ENCODE results near the gene RFNG.

RFNG gene

DNA sequence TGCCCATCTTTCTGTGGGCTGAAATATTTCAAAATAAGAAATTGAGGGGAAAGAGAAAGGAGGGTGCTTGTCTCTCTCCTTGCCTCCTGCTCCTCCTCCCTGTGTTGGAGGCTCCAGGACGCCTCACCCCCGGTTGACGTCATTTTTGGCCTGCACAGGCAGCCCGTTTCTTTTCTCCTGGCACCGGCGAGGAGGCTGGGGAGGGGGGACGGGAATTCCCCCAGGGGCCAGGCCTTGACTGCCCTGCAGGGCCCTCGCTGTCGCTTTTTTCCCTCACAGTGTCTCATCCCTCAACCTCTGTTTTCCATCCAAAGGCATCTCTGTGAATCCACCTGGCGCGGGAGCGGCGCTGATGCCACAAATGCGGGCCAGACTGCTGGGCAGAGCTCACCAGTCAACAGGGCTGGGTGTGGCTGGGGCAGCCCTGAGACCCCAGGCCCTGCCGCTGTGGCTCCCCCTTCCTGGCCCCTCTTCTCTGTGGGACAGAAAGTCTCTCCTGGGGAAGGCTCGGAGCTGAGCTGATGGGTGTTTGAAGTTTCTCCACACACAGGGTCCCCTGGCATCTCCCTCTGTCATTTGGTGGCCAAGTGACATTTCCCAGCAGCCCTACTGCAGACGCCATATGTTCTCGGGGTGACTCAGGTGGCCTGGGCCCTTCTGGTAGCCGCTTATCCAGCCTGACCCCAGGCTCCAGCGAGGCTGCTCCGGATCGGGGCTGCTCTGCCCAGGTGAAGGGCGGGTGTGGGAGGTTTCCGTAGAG is 45.0 kb downstream of the RFNG start:
- TF ChIP-seq, protein P1, sequence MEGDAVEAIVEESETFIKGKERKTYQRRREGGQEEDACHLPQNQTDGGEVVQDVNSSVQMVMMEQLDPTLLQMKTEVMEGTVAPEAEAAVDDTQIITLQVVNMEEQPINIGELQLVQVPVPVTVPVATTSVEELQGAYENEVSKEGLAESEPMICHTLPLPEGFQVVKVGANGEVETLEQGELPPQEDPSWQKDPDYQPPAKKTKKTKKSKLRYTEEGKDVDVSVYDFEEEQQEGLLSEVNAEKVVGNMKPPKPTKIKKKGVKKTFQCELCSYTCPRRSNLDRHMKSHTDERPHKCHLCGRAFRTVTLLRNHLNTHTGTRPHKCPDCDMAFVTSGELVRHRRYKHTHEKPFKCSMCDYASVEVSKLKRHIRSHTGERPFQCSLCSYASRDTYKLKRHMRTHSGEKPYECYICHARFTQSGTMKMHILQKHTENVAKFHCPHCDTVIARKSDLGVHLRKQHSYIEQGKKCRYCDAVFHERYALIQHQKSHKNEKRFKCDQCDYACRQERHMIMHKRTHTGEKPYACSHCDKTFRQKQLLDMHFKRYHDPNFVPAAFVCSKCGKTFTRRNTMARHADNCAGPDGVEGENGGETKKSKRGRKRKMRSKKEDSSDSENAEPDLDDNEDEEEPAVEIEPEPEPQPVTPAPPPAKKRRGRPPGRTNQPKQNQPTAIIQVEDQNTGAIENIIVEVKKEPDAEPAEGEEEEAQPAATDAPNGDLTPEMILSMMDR (IDR thresholded peaks at IDR 0.05; ENCODE audit: borderline replicate concordance, control extremely low read depth, extremely low read depth, insufficient read depth, missing control alignments) = no peak
- DNase-seq (ENCODE audit: low spot score) = no peak
- in situ Hi-C loops (cut with MboI; ENCODE audit: low sequenced_read_pairs, unreplicated experiment) = no loop called here

DNA sequence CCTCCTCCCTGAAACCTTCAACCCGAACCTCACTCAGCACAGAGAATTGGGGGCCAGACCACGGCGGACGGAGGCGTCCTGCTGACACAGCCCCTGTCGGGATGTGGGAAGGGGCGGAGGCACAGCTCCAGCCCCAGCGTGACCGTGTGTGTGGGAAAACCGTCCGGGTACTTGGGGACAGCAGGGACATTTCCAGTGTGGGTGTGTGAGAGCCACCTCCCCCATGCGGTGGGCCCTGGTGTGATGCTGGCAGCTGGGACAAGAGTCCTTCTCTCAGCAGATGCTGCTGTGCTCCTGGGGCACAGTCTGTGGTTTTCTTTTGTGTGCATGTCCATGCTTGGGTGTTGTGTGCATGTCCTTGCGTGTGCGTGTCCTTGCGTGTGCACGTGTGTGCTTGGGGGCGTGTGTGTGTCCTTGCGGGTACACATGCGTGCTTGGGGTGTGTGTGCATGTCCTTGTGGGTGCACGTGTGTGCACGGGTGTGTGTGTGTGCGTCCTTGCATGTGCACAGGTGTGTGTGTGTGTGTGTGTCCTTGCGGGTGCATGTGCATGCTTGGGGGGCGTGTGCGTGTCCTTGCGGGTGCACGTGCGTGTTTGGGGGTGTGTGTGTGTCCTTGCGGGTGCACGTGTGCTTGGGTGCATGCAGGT is 45.8 kb downstream of the RFNG start:
- in situ Hi-C loops (cut with MboI; ENCODE audit: low sequenced_read_pairs, unreplicated experiment) = no loop called here
- TF ChIP-seq, protein P1 (IDR thresholded peaks at IDR 0.05; ENCODE audit: borderline replicate concordance, control extremely low read depth, extremely low read depth, insufficient read depth, missing control alignments) = no peak
- no peak for DNase-seq (ENCODE audit: low spot score)

DNA sequence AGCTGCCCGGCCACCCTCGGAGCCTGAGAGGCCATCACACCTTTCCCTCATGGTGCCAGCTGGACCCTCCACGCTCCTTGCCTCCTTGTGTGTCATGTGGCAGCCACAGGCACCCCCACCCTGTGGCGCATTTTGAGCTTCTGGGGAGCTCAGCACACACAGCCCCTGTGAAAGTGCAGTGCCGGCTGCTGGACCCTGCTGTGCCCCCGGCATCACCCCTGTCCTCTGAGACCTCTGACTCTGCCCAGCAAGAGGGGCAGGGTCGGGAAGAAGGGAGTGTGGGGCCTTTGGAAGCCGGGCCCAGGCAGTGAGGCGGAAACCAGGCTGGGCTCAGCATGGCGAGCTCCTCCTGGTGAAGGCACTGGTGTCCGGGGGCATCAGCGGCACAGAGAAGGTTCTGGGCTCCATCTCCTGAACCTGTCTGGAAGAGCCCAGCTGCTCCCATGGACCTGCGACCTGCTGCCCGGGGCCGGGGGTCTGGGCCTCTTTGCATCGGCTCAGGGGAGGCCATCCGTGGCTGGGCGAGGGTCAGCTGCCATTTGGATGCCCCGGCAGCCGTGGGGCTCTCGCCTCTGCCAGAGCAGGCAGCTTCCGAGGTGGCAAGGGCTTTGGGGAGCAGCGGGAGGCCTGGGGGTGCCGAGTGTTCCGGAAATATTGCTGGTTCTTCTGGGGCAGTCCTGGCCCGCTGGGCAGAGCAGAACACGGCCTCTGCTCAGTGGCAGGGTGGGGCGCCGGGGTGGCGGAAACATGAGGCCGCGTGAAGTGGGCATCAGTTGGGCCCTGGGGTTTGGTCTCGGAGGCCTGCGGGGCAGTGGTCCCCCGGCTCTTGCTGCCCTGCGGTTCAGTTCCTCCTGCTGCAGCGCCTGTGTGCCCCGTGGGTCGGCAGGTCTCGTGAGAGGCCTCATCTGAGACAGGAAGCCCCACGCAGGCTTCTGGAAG is 46.8 kb downstream of the RFNG start:
- in situ Hi-C loops (cut with MboI; ENCODE audit: low sequenced_read_pairs, unreplicated experiment) = no loop called here
- DNase-seq (ENCODE audit: low spot score) = no peak
- TF ChIP-seq, protein P1 (IDR thresholded peaks at IDR 0.05; ENCODE audit: borderline replicate concordance, control extremely low read depth, extremely low read depth, insufficient read depth, missing control alignments) = no peak

DNA sequence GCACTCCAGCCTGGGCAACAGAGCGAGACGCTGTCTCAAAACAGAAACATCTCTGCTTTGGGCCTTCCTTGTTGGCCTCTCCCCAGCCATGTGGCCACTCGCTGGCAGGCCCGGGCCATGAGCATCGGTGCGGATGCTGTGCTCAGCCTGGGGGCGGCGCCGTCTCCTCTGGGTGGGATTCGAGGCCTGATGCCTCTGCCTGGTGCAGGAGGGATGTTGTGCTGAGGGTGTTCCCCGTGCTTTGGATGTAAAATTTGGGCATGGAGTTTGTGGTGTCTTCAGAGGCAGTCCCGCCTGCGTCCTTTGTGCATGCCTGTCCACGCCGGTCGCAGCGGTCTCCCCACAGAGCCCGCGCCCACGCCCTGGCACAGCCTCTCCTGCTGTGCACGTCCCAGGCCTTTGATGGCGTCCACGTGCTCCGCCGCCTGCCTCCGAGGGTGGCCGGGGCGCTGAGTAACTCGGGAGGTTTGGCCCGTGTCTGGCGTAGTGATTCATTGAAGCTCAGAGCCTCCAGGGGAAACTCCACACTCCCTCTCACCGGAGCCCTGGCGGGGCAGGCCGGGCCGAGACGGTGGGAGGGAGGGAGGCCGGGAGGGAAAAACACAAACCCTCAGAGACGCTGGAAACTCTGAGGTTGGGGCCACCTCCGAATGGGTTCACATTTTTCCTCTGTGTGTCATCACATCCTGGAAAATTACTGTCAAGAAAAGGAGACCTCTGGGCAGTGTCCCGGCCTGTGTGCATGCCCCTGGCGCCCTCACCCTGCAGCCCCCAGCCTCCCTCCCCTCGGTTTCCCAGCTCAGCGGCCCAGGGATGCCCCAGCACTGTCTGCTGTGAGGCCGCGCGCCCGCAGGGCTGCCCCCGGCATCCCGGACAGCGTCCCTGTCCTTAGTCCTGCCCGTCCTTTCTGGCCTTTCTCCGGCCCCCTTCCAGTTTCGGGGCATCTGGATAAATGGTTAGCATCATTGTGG is 47.9 kb downstream of the RFNG start:
- in situ Hi-C loops (cut with MboI; ENCODE audit: low sequenced_read_pairs, unreplicated experiment) = no loop called here
- DNase-seq (ENCODE audit: low spot score) = no peak
- TF ChIP-seq, protein P1 (IDR thresholded peaks at IDR 0.05; ENCODE audit: borderline replicate concordance, control extremely low read depth, extremely low read depth, insufficient read depth, missing control alignments) = no peak

DNA sequence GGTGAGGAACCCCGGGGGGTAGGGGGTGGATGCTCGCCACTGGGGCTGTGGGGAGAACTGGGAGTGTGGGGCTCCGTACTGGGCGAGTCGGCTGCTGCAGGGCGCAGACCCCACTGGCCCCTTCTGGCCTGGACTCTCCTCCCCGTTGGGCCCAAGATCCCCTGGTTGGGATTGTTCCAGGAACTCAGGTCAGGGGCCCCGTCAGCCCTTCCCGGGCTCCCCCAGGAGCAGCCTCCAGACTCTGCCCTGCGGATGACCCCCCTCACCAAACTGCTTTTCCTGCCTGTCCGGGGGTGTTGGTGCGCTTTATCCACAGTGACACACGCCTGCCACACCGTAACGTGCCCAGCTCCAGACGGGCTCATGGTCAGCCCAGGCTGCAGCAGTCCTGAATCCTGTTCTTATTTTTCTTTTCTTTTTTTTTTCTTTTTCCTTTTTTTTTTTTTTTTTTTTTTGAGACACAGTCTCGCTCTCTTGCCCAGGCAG is 50.0 kb downstream of the RFNG start:
- TF ChIP-seq, protein P1 (IDR thresholded peaks at IDR 0.05; ENCODE audit: borderline replicate concordance, control extremely low read depth, extremely low read depth, insufficient read depth, missing control alignments) = no peak
- DNase-seq (ENCODE audit: low spot score) = no peak
- in situ Hi-C loops (cut with MboI; ENCODE audit: low sequenced_read_pairs, unreplicated experiment) = no loop called here
